Naive B cell (primary cell): ENCODE data around the gene CPNE4. TPM values are rescaled to one million over a fixed set of nuclear protein-coding genes. Genes with fewer than 3 reads are reported as not detected.
A peak's percentile ranks its signal among the peaks of the same experiment; 100 is the strongest.
"Not testable (repeated sequence)": the region's sequence is repeated elsewhere in the genome, so short reads cannot be mapped to it uniquely, and the experiment has no call there.

Experiments
- ATAC-seq, 2 donors: fragments of 150-1000 bp; cut with Tn5 transposase; 2 replicates each; pipeline ENCODE4 v1.10.0; 2021; ENCODE audit warnings: low read depth in 2 of 2, mild to moderate bottlenecking in 2 of 2, moderate library complexity in 2 of 2
- DNase-seq: peaks from one replicate; pipeline ENCODE4 v3.0.0; 2022
- H3K27ac Mint-ChIP-seq, 6 donors: one replicate each; pipeline ENCODE4 v1.8.0; 2020 to 2022; ENCODE audit warnings: mild to moderate bottlenecking in 6 of 6, mixed read lengths in 6 of 6, moderate library complexity in 5 of 6, inconsistent platforms in 2 of 6
- H3K27me3 Mint-ChIP-seq, 3 donors: one replicate each; pipeline ENCODE4 v1.8.0; 2021 to 2022; ENCODE audit warnings: mixed read lengths in 3 of 3, mild to moderate bottlenecking in 1 of 3
- H3K36me3 Mint-ChIP-seq, 2 donors: one replicate each; pipeline ENCODE4 v1.8.0; 2020 to 2022; ENCODE audit warnings: mixed read lengths in 2 of 2, inconsistent platforms in 1 of 2, mild to moderate bottlenecking in 1 of 2
- H3K4me1 Mint-ChIP-seq, 3 donors: one replicate each; pipeline ENCODE4 v1.8.0; 2020 to 2022; ENCODE audit warnings: mixed read lengths in 3 of 3, inconsistent platforms in 1 of 3, mild to moderate bottlenecking in 1 of 3, moderate library complexity in 1 of 3
- H3K4me3 Mint-ChIP-seq, 8 donors: one replicate each; pipeline ENCODE4 v1.8.0; 2020 to 2022; ENCODE audit warnings: mild to moderate bottlenecking in 8 of 8, mixed read lengths in 8 of 8, moderate library complexity in 8 of 8, inconsistent platforms in 2 of 8
- H3K9me3 Mint-ChIP-seq, 7 donors: one replicate each; pipeline ENCODE4 v1.8.0; 2020 to 2022; ENCODE audit warnings: mixed read lengths in 7 of 7, mild to moderate bottlenecking in 5 of 7, inconsistent platforms in 2 of 7, moderate library complexity in 1 of 7
- polyA plus RNA-seq, 6 donors: library from polyadenylated mRNA; unstranded; fragments of 300-500 nt; fragmentation: Illumina TruSeq; gene quantifications; one replicate each; pipeline ENCODE4 v1.2.3, GENCODE V29; 2021; ENCODE audit warnings: low read depth in 6 of 6

The CPNE4 gene
- polyA plus RNA-seq, 6 donors from 2014 or later: not detected

- peak; percentile 76 for DNase-seq
- Mint-ChIP-seq H3K36me3 (peaks cover 0 to 9% of the 10 kb centered on the region in 2 donors), H3K27me3 (no peaks in the 10 kb centered on the region), H3K27ac (peak within 1 kb of the TSS; percentile 94 to 99 (median 96)), H3K4me1 (peaks cover 22 to 39% (median 26%) of the 10 kb centered on the region in 3 donors), H3K9me3 (no peaks in the 10 kb centered on the region), H3K4me3 (peak within 1 kb of the TSS; percentile 94 to 100 (median 98))
- peak; percentile 91 to 93 for ATAC-seq
These were observed 532.1 kb downstream of the CPNE4 start, which contains the start of gene MRPL3 for GRCh38 chr3:131502530-131503319. TSS of gene MRPL3 (minus strand) at chr3:131502971. CDS start at chr3:131502821, 150 bp downstream.

GRCh38 chr3:131501949-131502348 is 532.9 kb downstream of the CPNE4 start:
- no peaks in the 10 kb centered on the region for H3K27me3 Mint-ChIP-seq
- DNase-seq: no peak
- H3K27ac Mint-ChIP-seq: peak overlapping the region; percentile 94 to 99 (median 96)
- peaks cover 3 to 12% of the 10 kb centered on the region in 2 donors for H3K36me3 Mint-ChIP-seq
- H3K9me3 Mint-ChIP-seq: no peaks in the 10 kb centered on the region
- no peak for ATAC-seq
- H3K4me1 Mint-ChIP-seq: peaks cover 24 to 39% (median 26%) of the 10 kb centered on the region in 3 donors
- peak overlapping the region; percentile 94 to 100 (median 98) for H3K4me3 Mint-ChIP-seq

- Mint-ChIP-seq H3K36me3 (peaks cover 24 to 36% of the 10 kb centered on the region in 2 donors), H3K4me3 (no peak overlapping the region), H3K27ac (no peak overlapping the region), H3K27me3 (no peaks in the 10 kb centered on the region), H3K4me1 (peaks cover 1 to 9% (median 9%) of the 10 kb centered on the region in 3 donors), H3K9me3 (no peaks in the 10 kb centered on the region)
- DNase-seq (no peak), ATAC-seq (no peak)
These were observed 540.1 kb downstream of the CPNE4 start for GRCh38 chr3:131494706-131495105.

GRCh38 chr3:131491775-131492174 is 543.0 kb downstream of the CPNE4 start:
- peaks cover 0 to 2% (median 0%) of the 10 kb centered on the region in 7 donors for H3K9me3 Mint-ChIP-seq
- no peak overlapping the region for H3K27ac Mint-ChIP-seq
- H3K36me3 Mint-ChIP-seq: peaks cover 19 to 26% of the 10 kb centered on the region in 2 donors

GRCh38 chr3:131491084-131491483 is 543.7 kb downstream of the CPNE4 start:
- no peak overlapping the region for H3K4me3 Mint-ChIP-seq
- no peak overlapping the region for H3K27ac Mint-ChIP-seq
- peaks cover 13 to 25% of the 10 kb centered on the region in 2 donors for H3K36me3 Mint-ChIP-seq
- ATAC-seq (no peak), DNase-seq (no peak)
- no peaks in the 10 kb centered on the region for H3K27me3 Mint-ChIP-seq
- peaks cover 0 to 8% (median 5%) of the 10 kb centered on the region in 3 donors for H3K4me1 Mint-ChIP-seq
- H3K9me3 Mint-ChIP-seq: peaks cover 0 to 2% (median 0%) of the 10 kb centered on the region in 7 donors

More at GRCh38 chr3:131491775-131492174, 543.0 kb downstream of the CPNE4 start:
- Mint-ChIP-seq H3K27me3 (no peaks in the 10 kb centered on the region), H3K4me1 (peaks cover 1 to 9% (median 9%) of the 10 kb centered on the region in 3 donors), H3K4me3 (no peak overlapping the region)
- DNase-seq (no peak), ATAC-seq (no peak)

- peak overlapping the region in 1 of 8 donors; percentile 9 for H3K4me3 Mint-ChIP-seq
- not testable (repeated sequence) for H3K36me3 Mint-ChIP-seq, DNase-seq, ATAC-seq, H3K9me3 Mint-ChIP-seq, H3K27me3 Mint-ChIP-seq, H3K4me1 Mint-ChIP-seq
- H3K27ac Mint-ChIP-seq: peak overlapping the region in 1 of 6 donors; percentile 18
These were observed 548.3 kb downstream of the CPNE4 start for GRCh38 chr3:131486545-131486944.

GRCh38 chr3:131485119-131485518 is 549.7 kb downstream of the CPNE4 start:
- peak overlapping the region in 1 of 6 donors; percentile 24 for H3K27ac Mint-ChIP-seq
- peaks cover 0 to 8% (median 0%) of the 10 kb centered on the region in 3 donors for H3K4me1 Mint-ChIP-seq
- DNase-seq (no peak), ATAC-seq (no peak)
- H3K36me3 Mint-ChIP-seq: peaks cover 9% of the 10 kb centered on the region in 2 donors
- peaks cover 0 to 2% (median 0%) of the 10 kb centered on the region in 7 donors for H3K9me3 Mint-ChIP-seq
- no peak overlapping the region for H3K4me3 Mint-ChIP-seq
- H3K27me3 Mint-ChIP-seq: no peaks in the 10 kb centered on the region

- H3K36me3 Mint-ChIP-seq: peaks cover 12 to 14% of the 10 kb centered on the region in 2 donors
- peaks cover 0 to 8% (median 0%) of the 10 kb centered on the region in 3 donors for H3K4me1 Mint-ChIP-seq
- H3K27ac Mint-ChIP-seq: peak overlapping the region in 3 of 6 donors; percentile 18 to 82 (median 57)
- H3K4me3 Mint-ChIP-seq: no peak overlapping the region
- H3K9me3 Mint-ChIP-seq: peaks cover 0 to 2% (median 0%) of the 10 kb centered on the region in 7 donors
- no peak for ATAC-seq
- H3K27me3 Mint-ChIP-seq: no peaks in the 10 kb centered on the region
- DNase-seq: no peak
These were observed 550.2 kb downstream of the CPNE4 start for GRCh38 chr3:131484496-131485111.
